ENCODE results near the gene TRO.

Gene TRO

DNA sequence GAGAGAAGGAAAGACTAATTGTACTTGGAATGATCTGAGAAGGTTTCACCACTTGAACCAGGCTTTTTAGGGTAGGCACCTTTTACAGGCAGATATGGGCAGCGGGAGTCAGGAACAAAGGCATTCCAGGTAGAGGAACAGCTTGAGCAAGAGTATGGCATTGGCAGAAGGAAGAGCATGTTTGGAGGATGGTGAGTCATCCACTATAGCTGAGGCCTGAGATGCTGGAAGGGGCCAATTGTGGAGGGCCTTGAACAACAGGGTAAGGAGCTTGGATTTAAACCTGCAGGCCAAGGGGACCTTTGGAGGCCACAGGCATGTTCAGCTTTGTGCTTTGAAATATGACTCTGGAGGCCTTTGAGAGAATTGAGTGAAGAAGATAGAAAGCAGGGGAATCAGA lies 41.1 kb downstream of the TRO start:
- no peak for DNase-seq

DNA sequence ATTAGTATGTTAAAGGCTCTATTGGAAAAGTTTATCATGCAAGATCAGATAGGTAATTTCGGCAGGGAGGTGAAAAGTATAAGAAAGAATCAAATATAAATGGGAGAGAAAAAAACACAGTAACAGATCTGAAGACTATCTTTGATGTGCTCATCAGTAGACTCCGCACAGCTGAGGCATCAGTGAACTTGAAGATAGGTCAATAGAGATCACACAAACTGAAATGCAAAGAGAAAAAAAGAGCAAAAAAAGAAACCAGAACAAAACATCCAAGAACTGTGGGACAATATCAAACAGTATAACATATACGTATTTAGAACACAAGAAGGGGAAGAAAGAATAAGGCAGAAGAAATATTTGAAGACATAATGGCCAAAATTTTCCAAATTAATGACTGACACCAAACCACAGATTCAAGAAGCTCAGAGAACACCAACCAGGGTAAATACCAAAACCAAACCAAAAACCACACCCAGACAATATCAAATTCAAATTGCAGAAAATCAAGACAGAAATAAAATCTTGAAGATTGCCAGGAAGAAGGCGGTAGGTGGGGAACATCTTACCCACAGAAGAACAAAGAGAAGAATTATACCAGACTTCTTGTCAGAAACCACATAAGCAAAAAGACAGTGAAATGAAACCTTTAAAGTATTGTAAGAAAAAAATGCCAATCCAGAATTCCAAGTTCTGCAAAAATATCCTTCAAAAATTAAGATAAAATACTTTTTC lies 44.3 kb downstream of the TRO start:
- DNase-seq: no peak

DNA sequence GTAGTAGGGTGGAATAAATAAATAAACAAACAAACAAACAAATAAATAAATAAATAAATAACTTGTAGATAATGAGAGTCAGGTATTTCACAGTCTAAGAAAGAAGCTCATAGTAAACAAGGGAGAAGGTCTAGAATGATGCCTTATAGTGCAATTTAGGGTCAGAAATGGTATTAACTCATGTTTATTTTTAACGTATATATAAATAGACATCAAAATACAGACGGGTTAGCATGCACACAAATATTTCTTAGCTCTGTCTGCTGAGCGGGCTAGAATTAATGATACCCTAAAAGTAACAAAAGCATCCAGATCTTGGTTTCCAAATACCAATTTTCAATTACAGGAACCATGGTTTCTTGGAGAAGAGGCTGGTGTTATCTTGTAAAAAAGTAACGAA lies 56.8 kb downstream of the TRO start:
- no peak for DNase-seq

DNA sequence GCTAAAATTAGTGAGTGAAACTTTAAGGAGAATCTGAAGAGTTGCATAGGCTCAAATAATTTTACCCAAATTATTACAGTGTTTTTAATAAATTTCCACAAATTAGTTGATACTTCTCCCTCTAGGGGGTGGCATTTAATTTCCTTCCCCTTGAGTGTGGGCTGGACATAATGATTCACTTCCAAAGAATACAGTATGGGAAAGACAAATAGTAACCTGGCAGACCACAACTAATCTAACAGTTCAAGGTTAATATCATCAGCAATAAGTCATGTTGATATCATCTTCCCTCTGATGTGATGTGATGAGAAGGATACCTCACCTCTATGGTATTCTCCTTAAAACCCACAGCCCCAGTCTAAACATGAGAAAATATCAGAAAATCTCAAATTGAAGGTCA lies 57.8 kb downstream of the TRO start:
- peak; percentile 9 for DNase-seq

DNA sequence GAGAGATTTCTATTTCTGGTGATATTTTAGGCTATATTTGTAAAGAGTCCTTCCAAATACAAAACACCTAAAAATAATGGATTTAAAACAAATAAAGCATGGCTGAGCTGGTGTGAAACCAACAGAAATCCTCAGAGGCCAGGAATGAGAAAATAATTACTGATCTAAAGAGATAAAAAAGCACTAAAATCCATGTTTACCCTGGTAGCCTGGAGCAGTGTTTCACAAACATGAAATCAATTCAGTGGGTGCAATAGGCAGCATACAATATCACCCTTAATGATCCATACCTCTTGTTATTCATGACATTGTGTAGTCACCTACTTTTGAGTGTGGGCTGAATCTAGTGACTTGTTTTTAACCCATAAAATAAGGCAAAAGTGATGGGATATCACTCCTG lies 58.8 kb downstream of the TRO start:
- no peak for DNase-seq

DNA sequence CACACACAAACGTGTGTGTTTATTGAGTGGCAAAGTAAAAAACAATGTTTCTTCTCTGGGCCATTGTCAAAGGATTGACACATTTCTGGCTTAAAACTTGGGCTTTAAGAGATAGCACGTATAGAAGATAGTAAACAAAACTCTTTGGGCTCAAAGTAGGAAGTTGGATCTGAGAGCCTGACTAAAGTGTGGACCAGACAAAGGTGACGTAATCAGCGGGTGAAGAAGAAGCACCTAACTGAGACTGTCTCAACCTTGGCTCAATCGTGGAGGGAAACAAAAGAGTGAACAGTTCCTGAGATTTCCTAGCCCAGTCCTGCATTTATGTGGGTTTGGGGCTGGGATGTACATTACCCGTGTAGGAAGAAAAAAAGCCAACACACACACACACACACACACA lies 59.7 kb downstream of the TRO start:
- no peak for DNase-seq

Data from EL (cell line).